Measurements from ENCODE around the gene CD38.

The CD38 gene

DNA sequence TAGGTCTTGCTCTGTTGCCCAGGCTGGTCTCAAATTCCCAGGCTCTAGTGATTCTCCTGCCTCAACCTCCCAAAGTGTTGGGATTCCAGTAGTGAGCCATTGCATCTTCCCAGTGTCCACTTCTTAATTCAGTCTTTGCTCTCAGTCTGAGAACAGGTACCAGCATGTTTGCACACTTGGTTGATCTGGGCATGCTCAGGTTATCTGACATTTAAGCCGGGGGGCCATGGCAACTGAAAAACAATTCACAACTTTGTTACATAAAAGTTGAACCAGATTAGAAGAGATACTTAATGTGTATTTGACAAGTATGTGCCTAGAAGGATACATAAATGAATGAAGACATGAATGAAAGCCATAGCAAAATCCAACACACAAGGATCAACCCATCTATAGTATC is 121.4 kb downstream of the CD38 start:
- no peak for DNase-seq (ENCODE audit: low read depth)

DNA sequence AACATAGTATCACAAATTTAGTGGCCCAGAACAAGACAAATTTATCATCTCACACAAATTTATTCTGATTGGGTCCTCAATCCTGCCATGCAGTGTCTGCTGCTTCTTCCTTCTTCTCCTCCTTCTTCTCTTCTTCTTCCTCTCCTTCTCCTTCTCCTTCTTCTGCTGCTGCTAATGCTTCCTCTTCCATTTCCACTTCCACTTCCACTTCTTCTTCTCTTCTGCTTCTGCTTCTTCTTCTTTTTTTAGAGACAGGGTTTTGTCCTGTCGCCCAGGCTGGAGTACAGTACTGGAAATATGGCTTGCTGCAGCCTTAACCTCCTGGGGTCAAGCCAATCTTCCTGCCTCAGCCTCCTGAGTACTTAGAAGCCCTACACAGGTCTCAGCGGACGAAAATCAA is 122.9 kb downstream of the CD38 start:
- no peak for DNase-seq (ENCODE audit: low read depth)

DNA sequence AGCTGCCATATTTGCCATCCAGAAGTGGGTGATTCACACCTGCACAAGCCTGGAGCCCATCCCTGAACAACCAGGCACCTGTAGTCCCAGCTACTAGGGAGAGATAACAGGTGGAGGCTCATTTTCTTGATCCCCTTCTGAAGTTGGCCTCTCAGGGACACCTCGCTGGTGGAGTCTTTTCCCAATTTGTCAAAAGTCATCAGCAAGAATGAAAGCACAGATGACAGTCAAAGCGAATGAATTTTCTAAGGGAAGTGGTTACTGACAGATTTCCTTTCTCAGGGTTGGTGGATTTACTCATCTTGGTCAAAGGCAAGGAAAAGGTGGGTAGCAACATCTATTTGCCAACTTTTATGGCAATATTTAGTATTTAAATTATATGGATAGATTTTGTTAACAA is 123.9 kb downstream of the CD38 start:
- DNase-seq (ENCODE audit: low read depth) = no peak

DNA sequence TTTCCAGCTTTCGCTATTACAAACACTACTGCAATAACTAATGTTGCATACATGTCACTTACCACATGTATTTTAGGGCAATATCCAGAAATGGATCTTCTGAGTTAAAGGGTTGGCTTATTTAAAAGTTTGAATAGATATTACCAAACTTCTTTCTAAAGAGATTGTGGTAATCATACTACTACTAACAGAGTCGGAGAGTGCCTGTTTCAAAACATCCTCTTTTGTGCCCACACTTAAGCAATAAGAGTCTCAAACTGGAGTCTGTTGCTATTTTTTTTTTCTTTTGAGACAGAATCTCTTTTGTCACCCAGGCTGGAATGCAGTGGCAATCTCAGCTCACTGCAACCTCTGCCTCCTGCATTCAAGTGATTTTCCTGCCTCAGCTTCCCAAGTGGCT is 124.6 kb downstream of the CD38 start:
- no peak for DNase-seq (ENCODE audit: low read depth)

Measured in activated T-cell treated with anti-CD3 and anti-CD28 coated beads for 48 hours (primary cell).